ENCODE results near the gene NUDT8. TPM values are rescaled to one million over a fixed set of nuclear protein-coding genes. Genes with fewer than 3 reads are reported as not detected.

Gene NUDT8
- total RNA-seq, 6 experiments from 2014 or later, result 2.0 to 3.0 (median 2.6) TPM

DNA sequence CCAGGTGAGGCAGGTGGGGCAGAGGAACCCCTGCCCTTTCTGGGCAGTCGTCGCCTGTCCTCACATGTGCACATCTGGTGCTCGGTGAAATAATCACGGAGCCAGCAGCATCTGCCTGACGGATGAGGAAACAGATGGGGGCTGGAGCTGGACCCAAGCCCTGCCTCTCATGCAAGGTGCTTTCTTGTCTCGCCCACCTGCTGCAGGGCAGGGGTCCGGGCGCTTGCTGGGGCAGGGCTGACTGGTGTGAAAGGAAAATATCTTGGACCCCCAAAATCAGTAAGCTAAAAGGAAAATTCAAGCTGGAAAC lies 41.4 kb upstream of the NUDT8 start:
- H3K4me1 Mint-ChIP-seq (ENCODE audit: low read depth), result no peaks in the 10 kb centered on the region
- TF ChIP-seq, protein P1, sequence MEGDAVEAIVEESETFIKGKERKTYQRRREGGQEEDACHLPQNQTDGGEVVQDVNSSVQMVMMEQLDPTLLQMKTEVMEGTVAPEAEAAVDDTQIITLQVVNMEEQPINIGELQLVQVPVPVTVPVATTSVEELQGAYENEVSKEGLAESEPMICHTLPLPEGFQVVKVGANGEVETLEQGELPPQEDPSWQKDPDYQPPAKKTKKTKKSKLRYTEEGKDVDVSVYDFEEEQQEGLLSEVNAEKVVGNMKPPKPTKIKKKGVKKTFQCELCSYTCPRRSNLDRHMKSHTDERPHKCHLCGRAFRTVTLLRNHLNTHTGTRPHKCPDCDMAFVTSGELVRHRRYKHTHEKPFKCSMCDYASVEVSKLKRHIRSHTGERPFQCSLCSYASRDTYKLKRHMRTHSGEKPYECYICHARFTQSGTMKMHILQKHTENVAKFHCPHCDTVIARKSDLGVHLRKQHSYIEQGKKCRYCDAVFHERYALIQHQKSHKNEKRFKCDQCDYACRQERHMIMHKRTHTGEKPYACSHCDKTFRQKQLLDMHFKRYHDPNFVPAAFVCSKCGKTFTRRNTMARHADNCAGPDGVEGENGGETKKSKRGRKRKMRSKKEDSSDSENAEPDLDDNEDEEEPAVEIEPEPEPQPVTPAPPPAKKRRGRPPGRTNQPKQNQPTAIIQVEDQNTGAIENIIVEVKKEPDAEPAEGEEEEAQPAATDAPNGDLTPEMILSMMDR (IDR thresholded peaks at IDR 0.05), result no peak
- H3K9me3 Mint-ChIP-seq, result peaks cover 5% of the 10 kb centered on the region; the same call in 1 of the 2 replicates
- no peak for DNase-seq
- H3K4me3 Mint-ChIP-seq, result no peak overlapping the region
- no peaks in the 10 kb centered on the region for H3K36me3 Mint-ChIP-seq (ENCODE audit: low read depth)
- H3K27ac Mint-ChIP-seq, result no peak overlapping the region
- H3K27me3 Mint-ChIP-seq (ENCODE audit: insufficient read depth), result peaks cover 30% of the 10 kb centered on the region

- peaks cover 24% of the 10 kb centered on the region; the same call in 1 of the 2 replicates for H3K27me3 Mint-ChIP-seq (ENCODE audit: insufficient read depth)
- H3K4me1 Mint-ChIP-seq (ENCODE audit: low read depth), result no peaks in the 10 kb centered on the region
- H3K36me3 Mint-ChIP-seq (ENCODE audit: low read depth), result no peaks in the 10 kb centered on the region
- no peak for DNase-seq
- H3K27ac Mint-ChIP-seq, result no peak overlapping the region
- TF ChIP-seq, protein P1 (IDR thresholded peaks at IDR 0.05), result no peak
- no peak overlapping the region for H3K4me3 Mint-ChIP-seq
- peaks cover 3% of the 10 kb centered on the region; the same call in 1 of the 2 replicates for H3K9me3 Mint-ChIP-seq
These were observed 40.8 kb upstream of the NUDT8 start for GRCh38 chr11:67670316-67671210.

GRCh38 chr11:67668192-67668551 lies 38.4 kb upstream of the NUDT8 start:
- TF ChIP-seq, protein P1 (IDR thresholded peaks at IDR 0.05), result no peak
- Mint-ChIP-seq H3K27ac (no peak overlapping the region), H3K9me3 (no peaks in the 10 kb centered on the region), H3K27me3 (ENCODE audit: insufficient read depth) (peaks cover 8% of the 10 kb centered on the region; the same call in 1 of the 2 replicates), H3K4me3 (no peak overlapping the region), H3K36me3 (ENCODE audit: low read depth) (no peaks in the 10 kb centered on the region), H3K4me1 (ENCODE audit: low read depth) (no peaks in the 10 kb centered on the region)
- no peak for DNase-seq

DNA sequence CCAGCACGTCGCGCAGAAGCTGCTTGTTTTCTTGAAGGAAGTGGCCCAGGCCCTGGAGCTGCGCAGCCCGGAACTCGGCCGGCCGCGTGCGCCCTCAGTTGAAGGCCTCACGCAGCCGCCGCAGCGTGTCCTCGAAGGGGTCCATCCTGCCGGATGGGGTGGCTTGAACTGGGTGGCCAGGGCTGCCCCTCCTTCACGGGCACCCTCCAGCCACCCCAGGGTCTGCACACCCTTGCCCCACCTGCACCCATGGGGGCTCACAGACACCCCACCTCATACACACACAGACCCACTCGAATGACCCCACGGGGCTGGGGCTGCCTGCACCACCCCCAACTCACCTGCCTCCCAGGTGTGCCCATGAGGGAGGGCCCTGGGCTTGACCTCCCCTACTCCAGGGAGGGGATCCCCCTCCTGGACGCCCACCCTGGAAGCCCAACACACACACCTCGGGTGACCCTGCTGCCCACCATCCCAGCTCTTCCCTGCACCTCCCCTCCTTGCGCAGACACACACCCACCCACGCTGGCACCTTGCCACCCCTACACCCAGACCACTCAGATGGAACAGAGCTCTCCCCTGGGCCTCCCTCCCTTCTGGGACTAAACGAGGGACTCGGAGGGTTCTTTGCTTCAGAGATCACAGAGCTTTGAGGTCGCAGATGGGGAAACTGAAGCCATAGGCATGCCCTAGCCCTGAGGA lies 37.9 kb upstream of the NUDT8 start:
- Mint-ChIP-seq H3K27me3 (ENCODE audit: insufficient read depth) (peaks cover 9% of the 10 kb centered on the region; the same call in 1 of the 2 replicates), H3K4me1 (ENCODE audit: low read depth) (no peaks in the 10 kb centered on the region), H3K9me3 (no peaks in the 10 kb centered on the region), H3K27ac (no peak overlapping the region), H3K4me3 (no peak overlapping the region), H3K36me3 (ENCODE audit: low read depth) (no peaks in the 10 kb centered on the region)
- TF ChIP-seq, protein P1 (IDR thresholded peaks at IDR 0.05), result no peak
- DNase-seq, result no peak

DNA sequence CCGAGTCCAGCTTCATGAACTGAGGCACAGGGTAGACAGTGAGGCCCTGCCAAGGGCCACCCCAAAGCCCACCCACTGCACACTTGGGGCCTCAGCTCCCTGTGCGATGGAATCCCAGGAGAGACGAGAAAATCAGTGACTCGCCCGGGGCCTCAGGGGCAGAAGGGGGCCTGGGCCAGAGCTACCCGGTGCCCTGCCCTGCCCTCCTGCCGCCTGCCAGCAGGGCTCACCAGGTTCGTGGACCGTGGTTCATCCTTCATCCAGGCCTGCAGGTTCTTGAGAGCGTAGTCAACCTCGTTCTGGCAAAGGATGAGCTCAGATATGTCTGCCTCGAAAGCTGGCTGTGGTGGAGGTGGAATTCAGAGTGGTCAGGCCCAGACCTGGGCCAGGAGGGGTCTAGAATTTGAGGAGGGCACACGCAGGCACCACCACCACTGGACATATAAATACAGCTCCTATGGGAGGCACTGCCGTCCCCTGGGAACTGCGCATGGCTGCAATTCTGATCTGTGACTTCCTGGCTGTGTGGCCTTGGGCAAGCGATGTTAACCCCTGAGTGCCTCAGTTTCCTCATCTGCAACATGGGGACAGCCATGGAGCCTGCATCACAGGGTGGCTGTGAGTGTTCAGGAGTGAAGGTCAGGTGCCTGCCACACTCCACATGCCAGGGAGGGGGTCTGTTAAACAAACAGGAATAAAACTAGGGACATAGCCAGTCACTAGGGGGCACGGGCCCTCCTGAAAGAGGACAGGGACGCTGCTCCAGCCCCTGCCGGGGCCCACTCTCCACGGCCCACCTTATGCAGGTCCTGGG lies 37.1 kb upstream of the NUDT8 start:
- no peak for DNase-seq
- Mint-ChIP-seq H3K27me3 (ENCODE audit: insufficient read depth) (peaks cover 14% of the 10 kb centered on the region), H3K4me3 (no peak overlapping the region), H3K4me1 (ENCODE audit: low read depth) (no peaks in the 10 kb centered on the region), H3K9me3 (no peaks in the 10 kb centered on the region), H3K27ac (no peak overlapping the region), H3K36me3 (ENCODE audit: low read depth) (no peaks in the 10 kb centered on the region)
- TF ChIP-seq, protein P1 (IDR thresholded peaks at IDR 0.05), result no peak

Measured in HFFc6 (cell line).